Pericardium fibroblast (primary cell): Measurements from ENCODE around the gene EN1. TPM values are rescaled to one million over a fixed set of nuclear protein-coding genes. Genes with fewer than 3 reads are reported as not detected.

Experiments used
- total RNA-seq: library from RNA; depleted of rRNA; stranded (reverse); fragments of >200 nt; gene quantifications from 2 replicates; pipeline ENCODE4 v1.2.3, GENCODE V29; 2015

EN1 gene
- 3.6 and 5.7 TPM in 2 replicates for total RNA-seq

GRCh38 chr2:118846953-118847761 is at the start of gene EN1:
EN1 (minus strand) TSS chr2:118847648; CDS start chr2:118847167, 481 bp downstream.

Other genes with a start within 250 kb of the EN1 start
- gene MARCO, start 94.5 kb upstream of the EN1 start, total RNA-seq: not detected in 2 replicates